Activated CD8-positive, alpha-beta memory T cell treated with anti-CD3 and anti-CD28 coated beads, Interleukin-2, amount 50 U/mL, for 24 hours (primary cell): ENCODE data around the gene MRPL38.
"Not testable (repeated sequence)": the region's sequence is repeated elsewhere in the genome, so short reads cannot be mapped to it uniquely, and the experiment has no call there.

ENCODE experiments used
- DNase-seq: peaks from one replicate; pipeline ENCODE4 v3.0.0-alpha.2; 2020; ENCODE audit errors: extremely low read depth

MRPL38 gene

GRCh38 chr17:75876190-75876937, 28.3 kb downstream of the MRPL38 start:
- DNase-seq = peak; percentile 27

- DNase-seq = no peak
Observed at GRCh38 chr17:75875940-75876189, 28.8 kb downstream of the MRPL38 start.

- DNase-seq = no peak
Observed at GRCh38 chr17:75875182-75875939, 29.3 kb downstream of the MRPL38 start.

GRCh38 chr17:75874323-75875181, 30.1 kb downstream of the MRPL38 start:
- DNase-seq = no peak

- DNase-seq = no peak
Observed at GRCh38 chr17:75873587-75874322, 30.9 kb downstream of the MRPL38 start.

- DNase-seq = no peak
Observed at GRCh38 chr17:75872434-75873351, 32.0 kb downstream of the MRPL38 start.

GRCh38 chr17:75870228-75870627, 34.5 kb downstream of the MRPL38 start:
- not testable (repeated sequence) for DNase-seq

GRCh38 chr17:75869282-75870141, 35.2 kb downstream of the MRPL38 start:
- no peak for DNase-seq

- DNase-seq = not testable (repeated sequence)
Observed at GRCh38 chr17:75868730-75869281, 35.9 kb downstream of the MRPL38 start.

GRCh38 chr17:75865404-75866188, 39.1 kb downstream of the MRPL38 start:
- DNase-seq = not testable (repeated sequence)

- not testable (repeated sequence) for DNase-seq
Observed at GRCh38 chr17:75864887-75865286, 39.8 kb downstream of the MRPL38 start.

- no peak for DNase-seq
Observed at GRCh38 chr17:75864448-75864871, 40.2 kb downstream of the MRPL38 start.

GRCh38 chr17:75861927-75862317, 42.8 kb downstream of the MRPL38 start:
- no peak for DNase-seq

- not testable (repeated sequence) for DNase-seq
Observed at GRCh38 chr17:75859358-75859757, 45.3 kb downstream of the MRPL38 start.

- no peak for DNase-seq
Observed at GRCh38 chr17:75856062-75856756, 48.5 kb downstream of the MRPL38 start.

- peak; percentile 95 for DNase-seq
Observed at GRCh38 chr17:75855310-75856061, 49.2 kb downstream of the MRPL38 start, which contains the start of gene WBP2. TSS of gene WBP2 (minus strand) at chr17:75855335. CDS start at chr17:75855297, 38 bp downstream.

GRCh38 chr17:75854881-75855309, 49.8 kb downstream of the MRPL38 start:
- no peak for DNase-seq
